ENCODE data around the gene CCDC191. TPM values are rescaled to one million over a fixed set of nuclear protein-coding genes. Genes with fewer than 3 reads are reported as not detected.

The CCDC191 gene
- total RNA-seq, 1 donor from 2014 or later = 4.3 TPM

- H3K9me3 Mint-ChIP-seq (ENCODE audit: unreplicated experiment) = no peaks in the 10 kb centered on the region
- H3K4me1 Mint-ChIP-seq (ENCODE audit: unreplicated experiment) = no peaks in the 10 kb centered on the region
- TF ChIP-seq, protein P1, sequence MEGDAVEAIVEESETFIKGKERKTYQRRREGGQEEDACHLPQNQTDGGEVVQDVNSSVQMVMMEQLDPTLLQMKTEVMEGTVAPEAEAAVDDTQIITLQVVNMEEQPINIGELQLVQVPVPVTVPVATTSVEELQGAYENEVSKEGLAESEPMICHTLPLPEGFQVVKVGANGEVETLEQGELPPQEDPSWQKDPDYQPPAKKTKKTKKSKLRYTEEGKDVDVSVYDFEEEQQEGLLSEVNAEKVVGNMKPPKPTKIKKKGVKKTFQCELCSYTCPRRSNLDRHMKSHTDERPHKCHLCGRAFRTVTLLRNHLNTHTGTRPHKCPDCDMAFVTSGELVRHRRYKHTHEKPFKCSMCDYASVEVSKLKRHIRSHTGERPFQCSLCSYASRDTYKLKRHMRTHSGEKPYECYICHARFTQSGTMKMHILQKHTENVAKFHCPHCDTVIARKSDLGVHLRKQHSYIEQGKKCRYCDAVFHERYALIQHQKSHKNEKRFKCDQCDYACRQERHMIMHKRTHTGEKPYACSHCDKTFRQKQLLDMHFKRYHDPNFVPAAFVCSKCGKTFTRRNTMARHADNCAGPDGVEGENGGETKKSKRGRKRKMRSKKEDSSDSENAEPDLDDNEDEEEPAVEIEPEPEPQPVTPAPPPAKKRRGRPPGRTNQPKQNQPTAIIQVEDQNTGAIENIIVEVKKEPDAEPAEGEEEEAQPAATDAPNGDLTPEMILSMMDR (IDR thresholded peaks at IDR 0.05) = no peak
- H3K4me3 Mint-ChIP-seq (ENCODE audit: unreplicated experiment) = no peak overlapping the region
- DNase-seq (ENCODE audit: extremely low spot score, unreplicated experiment) = no peak
- no peak overlapping the region for H3K27ac Mint-ChIP-seq (ENCODE audit: unreplicated experiment)
- no peaks in the 10 kb centered on the region for H3K27me3 Mint-ChIP-seq (ENCODE audit: unreplicated experiment)
- H3K36me3 Mint-ChIP-seq (ENCODE audit: unreplicated experiment) = peaks cover 5% of the 10 kb centered on the region
Observed at GRCh38 chr3:114043205-114043604, 13.1 kb downstream of the CCDC191 start.

DNA sequence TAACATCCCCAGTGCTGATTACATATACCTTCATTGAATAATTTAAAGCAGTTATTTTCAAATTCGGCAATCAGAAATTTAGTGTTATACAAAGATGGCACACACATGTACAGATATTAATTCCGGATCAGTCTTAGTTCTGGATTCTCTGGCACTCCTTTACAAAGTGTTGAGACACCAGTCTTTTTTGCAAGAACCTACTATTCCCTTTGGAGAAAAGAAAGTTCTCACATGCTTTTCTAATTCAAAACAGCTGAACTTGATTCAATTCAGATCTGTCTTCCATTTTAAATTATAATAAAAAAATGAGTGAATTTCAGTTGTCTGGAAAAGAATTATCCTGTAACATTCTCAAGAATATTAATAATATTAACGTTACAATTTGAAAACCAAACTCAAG, 20.4 kb downstream of the CCDC191 start:
- no peak for DNase-seq (ENCODE audit: extremely low spot score, unreplicated experiment)

DNA sequence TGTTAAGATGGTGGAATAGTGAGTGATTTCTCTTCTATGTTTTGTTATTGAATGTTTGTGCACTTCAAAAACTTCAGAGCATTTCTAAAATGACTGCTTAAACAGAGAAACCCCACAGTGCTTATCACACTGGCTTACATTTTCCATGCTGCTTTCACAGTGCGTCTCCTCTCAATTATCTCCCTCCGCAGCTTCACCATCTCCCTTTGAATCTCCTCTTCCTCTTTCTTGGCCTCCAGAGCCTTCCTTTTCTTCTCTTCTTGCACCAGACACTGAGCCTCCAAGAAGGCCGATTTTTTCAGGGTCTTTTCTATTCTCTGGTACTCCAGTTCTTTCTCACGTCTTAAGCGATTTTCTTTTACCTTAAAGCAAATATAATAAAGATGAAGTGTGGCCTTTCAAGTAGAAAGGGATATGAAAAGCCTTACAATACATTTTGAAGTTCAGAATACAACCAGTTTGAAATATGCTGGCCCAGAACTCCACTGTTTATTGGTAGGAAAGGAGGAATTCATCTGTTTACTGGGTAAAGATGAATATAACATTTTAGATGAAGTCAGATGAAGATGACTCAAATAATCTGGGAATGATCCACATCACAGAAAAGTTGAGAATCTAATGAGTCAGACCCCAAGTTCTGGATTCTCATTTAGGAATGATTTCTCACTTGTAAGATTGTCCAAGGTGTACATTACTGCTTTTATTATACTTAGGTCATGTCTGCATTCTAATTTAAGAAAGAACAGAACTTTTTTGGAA, 21.4 kb downstream of the CCDC191 start:
- no peak for DNase-seq (ENCODE audit: extremely low spot score, unreplicated experiment)
- Mint-ChIP-seq H3K4me3 (ENCODE audit: unreplicated experiment) (no peak overlapping the region), H3K27ac (ENCODE audit: unreplicated experiment) (no peak overlapping the region), H3K36me3 (ENCODE audit: unreplicated experiment) (peaks cover 9% of the 10 kb centered on the region), H3K4me1 (ENCODE audit: unreplicated experiment) (no peaks in the 10 kb centered on the region), H3K9me3 (ENCODE audit: unreplicated experiment) (no peaks in the 10 kb centered on the region), H3K27me3 (ENCODE audit: unreplicated experiment) (no peaks in the 10 kb centered on the region)
- TF ChIP-seq, protein P1 (IDR thresholded peaks at IDR 0.05) = no peak

More for the DNA sequence above, 20.4 kb downstream of the CCDC191 start:
- Mint-ChIP-seq H3K4me3 (ENCODE audit: unreplicated experiment) (no peak overlapping the region), H3K27me3 (ENCODE audit: unreplicated experiment) (no peaks in the 10 kb centered on the region), H3K9me3 (ENCODE audit: unreplicated experiment) (no peaks in the 10 kb centered on the region), H3K36me3 (ENCODE audit: unreplicated experiment) (peaks cover 11% of the 10 kb centered on the region), H3K4me1 (ENCODE audit: unreplicated experiment) (no peaks in the 10 kb centered on the region), H3K27ac (ENCODE audit: unreplicated experiment) (no peak overlapping the region)
- TF ChIP-seq, protein P1 (IDR thresholded peaks at IDR 0.05) = no peak

DNA sequence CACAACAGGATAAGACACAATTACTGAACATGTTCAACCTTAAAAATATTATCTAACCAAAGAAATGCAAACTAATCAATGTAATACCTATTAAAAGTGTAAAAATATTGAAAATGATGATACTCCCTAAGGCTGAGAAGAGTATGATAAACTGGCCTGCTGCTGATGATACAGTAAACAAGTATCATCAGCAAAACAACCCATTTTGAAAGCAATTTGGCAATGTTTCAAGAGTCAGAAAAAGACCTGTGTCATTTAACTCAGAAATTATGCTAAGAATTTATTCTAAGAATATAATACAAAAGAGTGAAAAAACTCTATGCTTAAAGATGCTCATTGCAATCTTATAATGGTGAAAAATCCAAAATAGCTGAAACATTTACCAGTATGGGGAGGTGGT, 22.1 kb downstream of the CCDC191 start:
- peaks cover 9% of the 10 kb centered on the region for H3K36me3 Mint-ChIP-seq (ENCODE audit: unreplicated experiment)

DNA sequence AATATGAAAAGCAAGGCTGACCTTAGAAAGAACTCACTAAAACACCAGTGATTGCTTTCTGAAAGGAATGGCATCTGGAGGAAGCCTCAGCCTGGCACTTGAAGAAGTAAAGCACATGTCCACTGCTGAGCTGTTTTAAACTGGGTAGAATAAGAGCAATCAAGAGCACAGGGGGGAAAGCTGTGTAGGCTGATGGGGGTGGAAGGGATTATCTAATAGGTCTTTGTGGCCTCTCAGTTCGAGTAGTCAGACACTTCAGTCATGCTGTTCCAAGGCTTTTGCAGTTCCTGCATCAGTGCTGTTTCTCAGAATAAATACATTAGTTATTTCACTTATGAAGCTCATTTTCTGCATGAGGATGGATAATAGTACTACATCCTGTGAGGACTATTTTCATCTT, 22.6 kb downstream of the CCDC191 start:
- no peaks in the 10 kb centered on the region for H3K9me3 Mint-ChIP-seq (ENCODE audit: unreplicated experiment)
- no peaks in the 10 kb centered on the region for H3K4me1 Mint-ChIP-seq (ENCODE audit: unreplicated experiment)
- H3K27me3 Mint-ChIP-seq (ENCODE audit: unreplicated experiment) = no peaks in the 10 kb centered on the region
- peaks cover 12% of the 10 kb centered on the region for H3K36me3 Mint-ChIP-seq (ENCODE audit: unreplicated experiment)
- no peak for DNase-seq (ENCODE audit: extremely low spot score, unreplicated experiment)
- H3K27ac Mint-ChIP-seq (ENCODE audit: unreplicated experiment) = no peak overlapping the region
- TF ChIP-seq, protein P1 (IDR thresholded peaks at IDR 0.05) = no peak
- no peak overlapping the region for H3K4me3 Mint-ChIP-seq (ENCODE audit: unreplicated experiment)

More for the DNA sequence above, 22.1 kb downstream of the CCDC191 start:
- H3K4me3 Mint-ChIP-seq (ENCODE audit: unreplicated experiment) = no peak overlapping the region
- no peaks in the 10 kb centered on the region for H3K9me3 Mint-ChIP-seq (ENCODE audit: unreplicated experiment)
- DNase-seq (ENCODE audit: extremely low spot score, unreplicated experiment) = no peak
- TF ChIP-seq, protein P1 (IDR thresholded peaks at IDR 0.05) = no peak
- no peaks in the 10 kb centered on the region for H3K27me3 Mint-ChIP-seq (ENCODE audit: unreplicated experiment)
- no peak overlapping the region for H3K27ac Mint-ChIP-seq (ENCODE audit: unreplicated experiment)
- no peaks in the 10 kb centered on the region for H3K4me1 Mint-ChIP-seq (ENCODE audit: unreplicated experiment)

Measured in osteocyte (in vitro differentiated cells).